Ishikawa (cell line): ENCODE data around the gene MUC5AC.

Experiments used
- CEBPB ChIP-seq: IDR thresholded peaks from 2 replicates; pipeline ENCODE4 v1.6.1; 2012
- CREB1 ChIP-seq: IDR thresholded peaks from 2 replicates; pipeline ENCODE4 v1.6.1; 2012; ENCODE audit warnings: low read depth
- EGR1 ChIP-seq: IDR thresholded peaks from 2 replicates; pipeline ENCODE4 v1.6.1; 2012
- EP300 ChIP-seq: IDR thresholded peaks from 2 replicates; pipeline ENCODE4 v1.6.1; 2012; ENCODE audit warnings: borderline replicate concordance
- FOXM1 ChIP-seq: IDR thresholded peaks from 2 replicates; pipeline ENCODE4 v1.6.1; 2012; ENCODE audit warnings: low read depth, borderline replicate concordance
- MAX ChIP-seq: IDR thresholded peaks from 2 replicates; pipeline ENCODE4 v1.6.1; 2012
- NFIC ChIP-seq: IDR thresholded peaks from 2 replicates; pipeline ENCODE4 v1.6.1; 2012
- RAD21 ChIP-seq: IDR thresholded peaks from 2 replicates; pipeline ENCODE4 v1.6.1; 2012; ENCODE audit warnings: low read depth
- REST ChIP-seq: IDR thresholded peaks from 2 replicates; pipeline ENCODE4 v1.6.1; 2012; ENCODE audit warnings: low read depth, mild to moderate bottlenecking
- TAF1 ChIP-seq: IDR thresholded peaks from 2 replicates; pipeline ENCODE4 v1.6.1; 2012; ENCODE audit warnings: low read depth, mild to moderate bottlenecking
- TCF12 ChIP-seq: IDR thresholded peaks from 2 replicates; pipeline ENCODE4 v1.6.1; 2012; ENCODE audit warnings: low read depth
- TEAD4 ChIP-seq: IDR thresholded peaks from 2 replicates; pipeline ENCODE4 v1.6.1; 2012
- USF1 ChIP-seq: IDR thresholded peaks from 2 replicates; pipeline ENCODE4 v1.6.1; 2012
- YY1 ChIP-seq: IDR thresholded peaks from 2 replicates; pipeline ENCODE4 v1.6.1; 2012; ENCODE audit warnings: low read depth
- ZBTB7A ChIP-seq: IDR thresholded peaks from 2 replicates; pipeline ENCODE4 v1.6.1; 2012; ENCODE audit warnings: low read depth

Gene MUC5AC

GRCh38 chr11:1231396-1232020 lies 73.8 kb downstream of the MUC5AC start:
- no peak for TF ChIP-seq FOXM1
- no peak for TF ChIP-seq CREB1
- TF ChIP-seq YY1 = no peak
- no peak for TF ChIP-seq EGR1
- TF ChIP-seq ZBTB7A = no peak
- TF ChIP-seq NFIC = no peak
- TF ChIP-seq MAX = no peak
- no peak for TF ChIP-seq CEBPB
- TF ChIP-seq RAD21 = no peak
- TF ChIP-seq TEAD4 = no peak
- TF ChIP-seq USF1 = no peak
- no peak for TF ChIP-seq TCF12
- TF ChIP-seq EP300 = no peak
- no peak for TF ChIP-seq TAF1
- TF ChIP-seq REST = no peak

GRCh38 chr11:1232021-1232882 lies 74.5 kb downstream of the MUC5AC start:
- TF ChIP-seq REST (no peak), MAX (no peak), CREB1 (no peak), NFIC (no peak), USF1 (no peak), ZBTB7A (no peak), RAD21 (no peak), YY1 (no peak), TAF1 (no peak), TEAD4 (no peak), TCF12 (no peak), EGR1 (no peak)

GRCh38 chr11:1232883-1233321 lies 75.1 kb downstream of the MUC5AC start:
- TF ChIP-seq REST (no peak), MAX (peak; percentile 67)

- peak; percentile 88 for TF ChIP-seq ZBTB7A
- TF ChIP-seq EP300 = peak; percentile 55; the same call in 1 of the 2 replicates
- no peak for TF ChIP-seq USF1
- peak; percentile 21; the same call in 1 of the 2 replicates for TF ChIP-seq TEAD4
- peak; percentile 68 for TF ChIP-seq RAD21
- no peak for TF ChIP-seq FOXM1
- peak; percentile 73 for TF ChIP-seq TCF12
- no peak for TF ChIP-seq REST
- TF ChIP-seq YY1 = no peak
- no peak for TF ChIP-seq CREB1
- peak; percentile 52 for TF ChIP-seq MAX
- no peak for TF ChIP-seq EGR1
- TF ChIP-seq CEBPB = no peak
- TF ChIP-seq TAF1 = no peak
- peak; percentile 72 for TF ChIP-seq NFIC
These were observed 75.7 kb downstream of the MUC5AC start for GRCh38 chr11:1233351-1234053.
